ENCODE results near the gene ATF6B.

GRCh38 chr6:32167154-32167760 lies 39.2 kb upstream of the ATF6B start:
- TF ChIP-seq POLR2AphosphoS5 (IDR thresholded peaks at IDR 0.05; ENCODE audit: low read depth, low read length) (no peak), POLR2A (IDR thresholded peaks at IDR 0.05; ENCODE audit: low read depth, low read length) (no peak), TAF1 (IDR thresholded peaks at IDR 0.05; ENCODE audit: borderline replicate concordance, low read depth, low read length) (no peak)

Measured in GM12892 (cell line).